Activated CD8-positive, alpha-beta memory T cell treated with anti-CD3 and anti-CD28 coated beads for 1 hour (primary cell): ENCODE data around the gene ABCA10.
"Not testable (repeated sequence)": the region's sequence is repeated elsewhere in the genome, so short reads cannot be mapped to it uniquely, and the experiment has no call there.

Experiments used
- DNase-seq, 2 donors: peaks; one replicate each; pipeline ENCODE4 v3.0.0-alpha.2; 2020; ENCODE audit warnings: low read depth in 1 of 2; ENCODE audit errors: extremely low read depth in 1 of 2

Gene ABCA10

DNA sequence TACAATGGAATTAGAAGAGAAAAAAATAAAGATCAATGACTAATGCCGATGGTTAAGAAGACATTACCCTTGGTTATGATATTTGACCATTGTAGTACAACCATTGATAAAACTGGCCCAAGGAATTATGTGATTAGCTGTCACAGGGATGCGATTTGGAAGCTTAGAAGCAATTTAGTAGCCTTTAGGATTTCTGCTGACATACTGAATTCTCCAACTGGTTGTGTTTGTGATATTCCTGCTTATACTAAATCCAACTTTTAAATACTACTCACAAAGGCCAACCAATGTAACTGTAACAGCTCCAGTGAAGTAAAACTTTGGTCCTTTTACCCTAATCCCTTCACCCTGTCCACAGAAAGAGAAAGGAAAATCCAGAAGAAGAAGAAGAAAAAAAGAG lies 55.5 kb downstream of the ABCA10 start:
- DNase-seq: no peak

DNA sequence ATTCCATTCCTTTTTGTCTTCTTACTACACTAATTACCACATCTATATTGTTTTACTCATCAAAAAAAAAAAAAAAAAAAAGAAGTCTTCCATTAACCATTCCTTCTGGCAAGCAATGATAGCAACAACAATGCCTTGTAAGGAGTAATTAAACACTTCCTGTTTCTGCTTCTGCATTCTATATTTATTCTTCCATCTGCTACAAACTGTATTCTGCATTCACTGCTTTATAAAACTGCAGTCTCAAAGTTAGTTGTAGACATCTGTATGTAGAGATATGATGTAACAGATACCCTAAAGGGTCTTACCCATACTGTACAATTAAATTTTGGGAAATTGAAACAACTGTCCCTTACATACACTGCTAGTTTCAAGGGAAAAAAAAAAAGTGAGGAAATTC lies 58.2 kb downstream of the ABCA10 start:
- no peak for DNase-seq

GRCh38 chr17:69168642-69169041 lies 60.0 kb downstream of the ABCA10 start:
- DNase-seq: not testable (repeated sequence)

- DNase-seq: no peak
Observed at GRCh38 chr17:69166957-69167356, 61.7 kb downstream of the ABCA10 start.

DNA sequence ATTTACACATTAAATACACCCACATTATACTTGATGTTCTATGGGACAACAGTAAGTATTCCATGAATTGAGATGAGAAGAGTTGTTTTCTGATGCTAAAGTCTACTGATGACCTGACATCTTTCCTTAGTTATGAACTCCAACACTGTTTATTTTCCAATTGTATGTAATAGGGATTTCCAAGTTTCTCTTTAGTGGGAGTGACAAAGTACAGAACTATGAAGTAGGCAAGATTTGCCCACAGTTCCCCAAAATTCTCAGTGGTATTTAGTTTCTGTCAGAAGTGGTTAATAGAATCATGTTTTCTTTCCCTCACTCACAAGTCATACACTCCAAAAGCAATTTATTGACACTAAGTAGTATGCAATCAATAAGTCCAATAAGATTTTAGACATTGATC lies 64.4 kb downstream of the ABCA10 start:
- DNase-seq: no peak

- DNase-seq: no peak
Observed at GRCh38 chr17:69159418-69159817, 69.2 kb downstream of the ABCA10 start.

DNA sequence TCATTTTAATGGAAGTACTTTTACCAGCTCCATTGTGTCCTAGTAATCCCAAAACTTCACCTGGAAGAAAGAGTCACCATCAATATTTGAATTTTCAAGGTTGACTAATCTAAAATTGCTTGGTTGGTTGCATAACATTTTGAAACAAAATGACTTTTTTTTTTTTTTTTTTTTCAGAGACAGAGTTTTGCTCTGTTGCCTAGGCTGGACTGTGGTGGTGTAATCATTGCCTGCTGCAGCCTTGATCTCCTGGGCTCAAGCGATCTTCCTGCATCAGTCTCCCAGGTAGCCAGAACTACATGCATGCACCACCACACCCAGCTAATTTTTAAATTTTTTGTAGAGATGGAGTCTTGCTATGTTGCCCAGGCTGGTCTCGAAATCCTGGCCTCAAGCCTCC lies 74.4 kb downstream of the ABCA10 start:
- no peak for DNase-seq

DNA sequence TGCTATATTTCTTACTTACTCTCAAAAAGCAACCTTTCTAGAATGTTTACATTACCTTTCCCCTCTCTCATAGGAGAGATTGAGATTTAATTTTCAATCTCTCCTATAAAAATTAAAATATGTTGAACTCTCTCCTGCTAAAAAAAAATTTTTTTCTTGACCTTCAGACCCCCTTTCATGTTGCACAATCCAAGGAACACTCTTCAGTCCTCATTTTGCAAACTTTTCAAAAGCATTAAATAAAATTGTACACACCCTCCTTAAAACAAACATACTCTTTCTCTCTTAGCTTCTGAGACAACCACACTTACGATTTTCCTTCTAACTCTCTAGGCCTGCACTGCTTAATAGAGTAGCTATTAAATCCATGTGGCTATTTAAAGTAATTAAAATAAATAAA lies 78.3 kb downstream of the ABCA10 start:
- no peak for DNase-seq

DNA sequence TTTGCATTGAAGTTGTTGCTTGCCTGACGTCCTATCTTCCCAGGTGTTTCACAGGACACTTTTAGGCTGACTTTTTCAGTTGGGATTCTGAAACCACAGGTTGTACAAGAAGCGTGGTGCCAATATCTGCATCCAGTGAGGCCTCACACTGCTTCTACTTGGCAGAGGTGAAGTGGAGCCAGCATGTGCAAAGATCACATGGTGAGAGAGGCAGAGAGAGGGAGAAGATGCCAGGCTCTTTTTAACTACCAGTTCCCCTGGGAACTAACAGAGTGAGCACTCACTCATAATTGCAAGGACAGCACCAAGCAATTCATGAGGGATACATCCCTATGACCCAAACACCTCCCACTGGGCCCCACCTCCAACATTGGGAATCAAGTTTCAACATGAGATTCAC lies 81.2 kb downstream of the ABCA10 start:
- no peak for DNase-seq

DNA sequence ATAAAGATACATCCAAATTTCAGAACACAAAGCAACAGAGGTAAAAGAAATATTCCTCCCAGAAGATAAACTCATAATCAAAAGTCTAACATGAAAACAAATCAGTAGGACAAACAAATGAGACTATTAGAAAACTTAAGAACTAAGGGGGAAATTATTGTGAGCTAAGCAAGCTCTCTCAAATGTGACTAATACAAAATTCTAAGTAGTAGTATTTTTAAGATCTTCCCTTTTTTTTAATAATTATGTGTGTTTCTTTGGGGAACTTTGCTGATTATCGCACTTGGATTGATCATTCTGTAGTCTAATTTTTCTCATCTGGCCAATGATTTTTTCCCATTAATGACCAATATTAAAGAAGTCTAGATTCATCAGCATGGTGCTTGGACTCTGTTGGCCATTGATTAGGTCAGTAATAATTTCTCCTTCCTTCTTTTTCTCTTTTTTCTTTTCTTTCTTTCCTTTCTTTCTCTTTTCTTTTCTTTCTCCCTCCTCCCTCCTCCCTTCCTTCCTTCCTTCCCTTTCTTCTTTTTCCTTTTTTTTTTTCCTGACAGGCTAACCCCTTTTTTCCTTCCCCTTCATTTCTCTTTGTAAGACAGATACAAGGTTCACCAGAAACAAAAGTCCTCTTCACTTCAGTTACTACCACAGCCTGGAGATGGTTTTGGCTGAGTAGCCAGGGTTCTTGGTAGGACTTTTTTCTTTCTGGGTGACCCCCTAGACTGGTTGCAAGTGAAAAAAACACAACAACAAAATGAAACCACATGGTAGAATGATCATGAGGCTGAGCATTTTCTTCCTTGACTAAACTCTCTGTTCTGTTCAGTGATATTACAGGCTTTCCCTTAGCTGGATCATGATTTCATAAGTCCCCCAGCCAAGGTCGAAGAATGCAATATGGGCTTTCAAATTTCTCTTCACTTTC lies 84.0 kb downstream of the ABCA10 start:
- no peak for DNase-seq

DNA sequence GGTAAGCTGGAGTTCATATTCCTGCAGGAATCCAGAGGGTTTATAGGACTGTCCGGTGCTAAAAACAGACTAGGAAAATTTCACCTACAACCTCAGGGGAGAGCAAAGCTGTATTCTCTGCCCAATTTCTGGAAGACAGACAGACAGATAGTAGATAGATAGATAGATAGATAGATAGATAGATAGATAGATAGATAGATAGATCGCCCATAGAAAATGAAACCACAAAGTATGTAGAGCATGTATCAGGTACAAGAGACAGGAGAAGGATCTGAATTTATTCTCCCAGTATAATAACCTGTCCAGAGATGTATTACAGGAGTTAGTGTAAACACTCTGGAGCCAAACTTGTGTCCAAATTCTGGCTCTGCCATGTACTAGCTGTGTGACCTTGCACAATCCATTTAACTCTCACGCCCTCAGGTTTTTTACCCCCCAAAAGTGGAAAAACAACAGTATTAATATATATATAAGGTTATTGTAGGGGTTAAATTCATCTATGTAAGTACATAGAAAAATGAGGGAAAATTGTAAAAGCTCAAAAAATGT lies 84.9 kb downstream of the ABCA10 start:
- DNase-seq: no peak

GRCh38 chr17:69143151-69143550 lies 85.5 kb downstream of the ABCA10 start:
- DNase-seq: no peak

GRCh38 chr17:69142175-69142802 lies 86.3 kb downstream of the ABCA10 start:
- no peak for DNase-seq

- DNase-seq: no peak
Observed at GRCh38 chr17:69141431-69142174, 87.0 kb downstream of the ABCA10 start, which contains the start of gene ABCA6. Gene ABCA6, minus strand, starts transcription at chr17:69141895. Its CDS starts 1,192 bp downstream, at chr17:69140703.

DNA sequence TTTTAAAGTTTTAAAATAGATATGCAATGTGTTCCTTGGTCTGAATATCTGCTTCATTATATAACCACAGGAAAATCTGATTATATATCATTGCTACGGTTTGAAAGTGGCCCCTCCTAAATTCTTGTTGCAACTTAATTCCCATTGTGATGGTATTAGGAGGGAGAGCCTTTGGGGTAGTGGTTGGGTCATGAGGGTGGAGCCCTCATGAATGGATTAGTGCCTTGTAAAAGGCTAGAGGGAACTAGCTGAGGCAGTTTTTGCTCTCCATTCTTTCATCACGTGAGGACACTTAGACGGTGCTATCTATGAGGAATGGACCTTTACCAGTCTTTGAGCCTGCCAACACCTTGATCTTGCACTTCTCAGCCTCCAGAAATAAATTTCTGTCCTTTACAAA lies 94.5 kb downstream of the ABCA10 start:
- DNase-seq: no peak

DNA sequence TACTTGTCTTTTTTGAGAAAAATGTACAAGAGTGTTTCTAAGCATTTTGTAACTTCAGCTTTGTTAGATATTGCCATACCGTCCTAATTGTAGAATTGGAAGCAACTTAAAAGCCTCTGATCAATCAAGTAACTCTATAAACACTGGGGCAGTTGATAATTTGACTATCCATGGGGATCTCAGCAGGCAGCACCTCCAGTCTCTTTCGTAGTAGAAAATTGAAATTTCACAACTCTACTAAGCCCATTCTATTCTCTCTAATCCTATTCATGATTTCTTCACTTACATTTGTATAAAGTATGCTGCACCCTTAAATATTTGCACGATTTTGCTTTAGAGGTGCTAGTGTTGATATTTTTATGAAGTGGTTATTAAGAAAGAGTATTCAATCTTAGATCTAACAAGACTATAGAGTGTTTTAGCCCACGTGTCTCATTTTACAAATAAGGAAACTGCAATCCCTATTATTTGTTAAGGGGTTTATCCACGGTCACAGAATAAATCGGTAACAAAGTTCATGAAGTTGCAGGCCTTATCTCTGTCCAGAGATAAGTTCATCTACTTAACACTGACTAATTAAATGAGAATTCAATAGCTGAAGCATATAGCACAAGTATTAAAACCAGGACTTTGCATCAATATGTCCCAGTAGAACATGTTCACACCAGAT lies 97.9 kb downstream of the ABCA10 start:
- DNase-seq: no peak

GRCh38 chr17:69123626-69124025 lies 105.0 kb downstream of the ABCA10 start:
- DNase-seq: no peak

- no peak for DNase-seq
Observed at GRCh38 chr17:69122065-69122464, 106.6 kb downstream of the ABCA10 start.

DNA sequence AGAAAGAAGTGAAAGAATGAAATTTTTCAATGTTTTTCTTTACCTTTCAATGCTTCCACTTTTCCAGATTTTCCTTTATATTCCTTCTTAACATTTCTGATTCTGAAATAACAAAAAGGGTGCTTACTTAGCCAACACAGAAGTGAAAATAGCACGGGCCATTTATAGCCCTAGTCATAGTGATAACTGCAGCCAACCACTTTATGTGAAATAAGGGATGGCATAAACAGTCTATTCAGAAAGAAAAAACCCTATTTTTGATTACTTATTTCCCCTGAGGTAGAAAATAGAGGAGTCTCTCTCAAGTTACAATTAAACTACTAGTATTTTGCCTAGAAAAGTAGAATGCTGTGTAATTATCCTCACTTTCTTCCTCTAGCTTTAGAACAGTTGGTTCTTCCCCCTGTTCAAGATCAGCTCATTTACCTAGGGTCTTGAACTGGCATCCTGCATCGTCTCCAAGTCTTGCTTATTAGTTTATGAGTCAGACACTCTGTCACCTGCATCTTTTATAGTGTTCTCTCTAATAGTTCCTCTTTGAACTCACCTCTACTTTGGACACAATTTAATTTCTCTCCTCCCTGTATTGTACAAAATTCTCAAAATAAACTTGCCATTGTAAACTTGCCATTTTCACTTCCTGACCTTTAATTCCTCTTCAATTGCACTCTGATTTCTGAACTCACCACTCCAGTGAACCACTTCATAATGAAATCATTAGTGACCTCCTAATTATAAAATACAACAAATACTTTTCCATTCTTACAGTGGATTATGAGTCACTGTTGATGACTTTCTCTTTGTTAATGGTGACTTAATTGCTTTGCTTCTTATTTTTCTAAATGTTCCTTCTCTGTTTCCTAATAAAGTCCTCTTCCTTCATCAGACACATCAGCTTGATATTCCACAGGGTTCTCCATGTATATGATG lies 110.5 kb downstream of the ABCA10 start:
- no peak for DNase-seq

- DNase-seq: no peak
Observed at GRCh38 chr17:69111794-69112193, 116.8 kb downstream of the ABCA10 start.
